BLaER1 (cell line): ENCODE measurements around the gene CIITA.

Experiments used
- H3K27ac ChIP-seq: shearing (Covaris generic); formaldehyde crosslinking; 2 replicates; pipeline ENCODE4 v1.8.1; 2022
- H3K27me3 ChIP-seq: shearing (Covaris generic); formaldehyde crosslinking; 2 replicates; pipeline ENCODE4 v1.8.1; 2022
- H3K36me3 ChIP-seq: shearing (Covaris generic); formaldehyde crosslinking; 2 replicates; pipeline ENCODE4 v1.8.1; 2022
- H3K4me1 ChIP-seq: shearing (Covaris generic); formaldehyde crosslinking; 2 replicates; pipeline ENCODE4 v1.8.1; 2022
- H3K4me2 ChIP-seq: shearing (Covaris generic); formaldehyde crosslinking; 2 replicates; pipeline ENCODE4 v1.8.1; 2022
- H3K4me3 ChIP-seq: shearing (Covaris generic); formaldehyde crosslinking; 2 replicates; pipeline ENCODE4 v1.8.1; 2022
- H3K9ac ChIP-seq: shearing (Covaris generic); formaldehyde crosslinking; 2 replicates; pipeline ENCODE4 v1.8.1; 2022
- H3K9me3 ChIP-seq: shearing (Covaris generic); formaldehyde crosslinking; 2 replicates; pipeline ENCODE4 v1.8.1; 2022
- H4K20me1 ChIP-seq: shearing (Covaris generic); formaldehyde crosslinking; 2 replicates; pipeline ENCODE4 v1.8.1; 2022
- Cebpa-rat ChIP-seq: shearing (Covaris generic); IDR thresholded peaks from 2 replicates; pipeline ENCODE4 v1.8.1; 2022

The CIITA gene

DNA sequence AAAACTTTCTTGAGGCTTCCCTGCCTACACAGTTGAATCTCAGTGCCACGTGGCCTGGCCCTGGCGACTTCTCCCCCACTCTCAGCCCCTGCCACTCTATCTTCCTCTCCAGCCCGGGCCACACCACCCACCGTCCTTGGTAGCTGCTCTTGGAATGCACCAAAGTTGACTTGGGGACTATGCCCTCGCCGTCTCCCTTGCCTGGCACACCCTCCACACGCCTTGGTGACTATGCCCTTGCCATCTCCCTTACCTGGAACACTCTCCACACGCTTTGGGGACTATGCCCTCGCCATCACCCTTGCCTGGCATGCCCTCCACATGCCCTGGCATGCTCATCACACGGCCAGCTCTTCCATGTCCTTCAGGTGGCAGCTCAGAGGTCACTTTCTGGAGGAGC, 42.9 kb upstream of the CIITA start:
- Histone ChIP-seq H3K36me3 (no peaks in the 10 kb centered on the region), H3K4me3 (no peak overlapping the region), H4K20me1 (no peaks in the 10 kb centered on the region), H3K27me3 (no peaks in the 10 kb centered on the region), H3K9ac (no peak overlapping the region), H3K4me2 (no peak overlapping the region), H3K27ac (no peak overlapping the region), H3K9me3 (0 out of 2 replicates have a peak, but pooled peaks cover 5% of the 10 kb centered on the region), H3K4me1 (peaks cover 21% of the 10 kb centered on the region)
- no peak for TF ChIP-seq Cebpa-rat

DNA sequence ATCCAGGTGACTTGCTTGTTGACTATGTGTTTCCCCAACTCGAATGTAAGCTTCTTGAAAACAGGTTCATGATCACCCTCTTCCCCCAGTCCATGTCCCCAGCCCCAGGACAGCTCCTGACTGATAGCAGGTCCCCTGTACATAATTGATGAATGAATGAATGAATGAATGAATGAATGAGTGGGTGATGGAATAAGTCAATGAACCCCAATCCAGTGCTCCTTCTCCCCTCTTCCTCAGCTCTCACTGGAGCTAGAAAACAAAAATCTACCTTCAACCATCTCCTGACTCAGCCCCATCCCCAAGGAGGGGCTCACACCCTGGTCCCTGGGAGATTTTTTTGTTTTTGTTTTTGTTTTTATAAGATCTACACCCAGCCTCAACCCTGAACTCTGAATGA, 42.2 kb upstream of the CIITA start:
- 0 out of 2 replicates have a peak, but pooled peaks cover 5% of the 10 kb centered on the region for H3K9me3 ChIP-seq
- H3K4me1 ChIP-seq, result peaks cover 16% of the 10 kb centered on the region
- no peak overlapping the region for H3K27ac ChIP-seq
- no peaks in the 10 kb centered on the region for H3K36me3 ChIP-seq
- no peaks in the 10 kb centered on the region for H3K27me3 ChIP-seq
- TF ChIP-seq Cebpa-rat, result no peak
- no peaks in the 10 kb centered on the region for H4K20me1 ChIP-seq
- no peak overlapping the region for H3K4me2 ChIP-seq
- no peak overlapping the region for H3K9ac ChIP-seq
- H3K4me3 ChIP-seq, result no peak overlapping the region

DNA sequence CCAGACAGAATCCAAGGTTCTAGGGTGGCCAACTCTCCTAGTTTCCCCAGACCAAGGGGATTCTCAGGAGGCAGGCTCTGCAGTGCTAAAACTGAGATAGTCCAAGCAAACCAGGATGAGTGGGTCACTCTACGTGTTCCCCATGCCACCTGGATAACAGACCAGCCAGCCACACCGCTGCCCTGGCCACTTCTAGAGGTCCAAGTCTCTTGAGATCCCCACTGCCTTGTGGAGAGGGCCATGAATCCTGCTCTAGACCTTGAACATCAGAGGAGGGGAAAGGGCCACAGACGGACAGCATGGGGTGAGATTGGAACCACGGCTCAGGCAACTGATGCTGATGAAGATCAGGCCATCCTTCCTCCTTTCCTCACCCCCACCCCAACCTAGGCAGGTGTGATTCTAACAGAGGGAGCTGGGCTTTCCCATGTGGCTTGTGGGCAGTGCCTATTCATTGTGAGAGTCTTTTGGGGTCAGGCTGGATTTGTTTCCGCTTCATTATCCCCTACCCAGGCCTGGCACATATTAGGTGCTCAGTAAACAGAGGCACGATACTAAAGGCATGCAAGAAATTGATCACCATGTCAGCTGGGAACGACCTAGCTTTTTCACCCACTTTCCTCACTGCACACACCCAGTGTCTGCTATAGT, 41.6 kb upstream of the CIITA start:
- Histone ChIP-seq H3K4me2 (no peak overlapping the region), H3K4me1 (peaks cover 16% of the 10 kb centered on the region), H3K4me3 (no peak overlapping the region), H3K27me3 (no peaks in the 10 kb centered on the region), H3K9me3 (0 out of 2 replicates have a peak, but pooled peaks cover 5% of the 10 kb centered on the region), H3K36me3 (no peaks in the 10 kb centered on the region), H3K27ac (no peak overlapping the region), H3K9ac (no peak overlapping the region), H4K20me1 (no peaks in the 10 kb centered on the region)
- no peak for TF ChIP-seq Cebpa-rat

DNA sequence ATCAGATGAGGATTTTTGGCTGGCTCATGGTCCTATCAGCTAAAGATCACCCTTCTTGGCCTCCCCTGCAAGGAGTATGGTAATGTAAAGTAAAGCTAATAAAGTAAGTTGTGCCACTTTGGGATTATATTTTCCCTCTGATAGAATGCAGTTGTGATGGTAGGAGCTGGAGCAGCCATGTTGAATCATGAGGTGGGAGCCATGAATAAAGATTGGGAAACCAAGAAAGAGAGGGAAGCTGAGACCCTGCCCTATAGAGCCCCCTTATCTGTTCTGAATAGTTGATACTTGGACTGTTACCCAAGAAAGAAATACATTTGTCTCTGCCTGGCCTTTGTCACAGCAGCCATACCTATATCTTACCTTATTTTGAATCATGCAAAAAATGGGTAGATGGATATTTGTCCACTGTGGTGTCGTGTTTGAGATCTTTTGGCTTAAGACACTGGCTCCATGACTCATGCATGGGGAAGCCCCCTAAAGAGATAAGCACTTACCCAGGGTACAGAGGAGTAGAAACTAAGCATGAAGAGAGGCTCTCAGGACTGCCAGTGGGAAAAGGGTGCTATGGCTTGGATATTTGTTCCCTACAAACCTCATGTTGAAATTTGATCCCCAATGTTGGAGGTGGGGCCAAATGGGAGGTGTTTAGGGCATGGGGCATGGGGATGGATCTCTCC, 40.7 kb upstream of the CIITA start:
- Histone ChIP-seq H3K4me2 (no peak overlapping the region), H3K27ac (no peak overlapping the region), H4K20me1 (no peaks in the 10 kb centered on the region), H3K9ac (no peak overlapping the region), H3K27me3 (no peaks in the 10 kb centered on the region), H3K36me3 (no peaks in the 10 kb centered on the region), H3K9me3 (0 out of 2 replicates have a peak, but pooled peaks cover 5% of the 10 kb centered on the region), H3K4me1 (peaks cover 11% of the 10 kb centered on the region), H3K4me3 (no peak overlapping the region)
- no peak for TF ChIP-seq Cebpa-rat

DNA sequence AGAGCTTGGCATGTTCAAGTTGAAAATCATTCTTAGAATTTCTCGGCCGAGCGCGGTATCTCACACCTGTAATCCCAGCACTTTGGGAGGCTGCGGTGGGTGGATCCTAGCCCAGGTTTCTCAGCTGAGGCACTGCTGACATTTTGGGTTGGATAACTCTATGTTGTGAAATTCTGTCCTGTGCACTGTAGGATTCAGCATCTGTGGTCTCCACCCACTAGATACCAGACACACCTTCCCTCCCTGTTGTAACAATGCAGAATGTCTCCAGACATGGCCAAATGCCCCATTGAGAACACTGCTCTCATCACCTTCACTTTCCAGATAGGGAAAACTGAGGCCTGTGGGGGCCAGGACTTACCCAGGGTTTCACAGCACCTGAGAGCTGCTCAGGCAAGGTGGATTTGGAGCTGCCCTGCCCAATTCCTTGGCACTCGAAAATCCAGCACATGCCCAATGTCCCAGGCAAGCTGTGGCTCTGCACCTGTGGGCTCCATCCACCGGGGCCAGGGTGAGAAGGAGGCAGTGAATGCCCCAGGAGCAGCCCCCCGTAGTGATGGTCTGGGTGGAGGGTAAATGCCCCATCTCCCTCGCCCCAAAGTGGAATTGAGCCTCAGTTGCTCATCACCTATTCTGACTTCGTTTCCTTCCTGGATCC, 38.3 kb upstream of the CIITA start:
- Histone ChIP-seq H3K4me1 (peaks cover 9% of the 10 kb centered on the region; the same call in 1 of the 2 replicates), H3K4me2 (no peak overlapping the region), H3K9ac (no peak overlapping the region), H3K27ac (no peak overlapping the region), H3K27me3 (no peaks in the 10 kb centered on the region), H3K36me3 (no peaks in the 10 kb centered on the region), H3K4me3 (no peak overlapping the region), H3K9me3 (0 out of 2 replicates have a peak, but pooled peaks cover 5% of the 10 kb centered on the region), H4K20me1 (no peaks in the 10 kb centered on the region)
- TF ChIP-seq Cebpa-rat, result no peak

DNA sequence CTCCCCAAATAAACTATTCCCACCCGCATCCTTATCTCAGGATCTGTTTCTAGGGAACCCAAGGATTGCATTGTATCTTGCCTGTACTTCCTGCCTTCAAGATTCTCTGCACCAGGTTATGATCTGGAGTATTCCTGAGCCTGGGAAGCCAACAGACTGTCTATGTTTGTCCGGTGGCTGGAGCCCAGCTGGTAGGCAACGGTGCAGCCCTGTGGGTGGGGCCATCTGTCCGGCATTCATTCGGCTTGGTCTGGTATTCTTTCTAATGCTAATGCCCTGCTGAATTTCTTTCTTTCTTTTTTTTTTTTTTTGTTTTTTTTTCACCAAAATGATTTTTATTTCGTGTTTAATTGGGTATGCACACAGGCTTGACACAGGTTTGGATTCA, 37.7 kb upstream of the CIITA start:
- H3K9me3 ChIP-seq, result 0 out of 2 replicates have a peak, but pooled peaks cover 5% of the 10 kb centered on the region
- no peaks in the 10 kb centered on the region for H4K20me1 ChIP-seq
- no peak overlapping the region for H3K4me2 ChIP-seq
- H3K4me1 ChIP-seq, result peaks cover 12% of the 10 kb centered on the region; the same call in 1 of the 2 replicates
- H3K9ac ChIP-seq, result no peak overlapping the region
- H3K27ac ChIP-seq, result no peak overlapping the region
- no peak overlapping the region for H3K4me3 ChIP-seq
- no peaks in the 10 kb centered on the region for H3K27me3 ChIP-seq
- H3K36me3 ChIP-seq, result no peaks in the 10 kb centered on the region
- no peak for TF ChIP-seq Cebpa-rat

DNA sequence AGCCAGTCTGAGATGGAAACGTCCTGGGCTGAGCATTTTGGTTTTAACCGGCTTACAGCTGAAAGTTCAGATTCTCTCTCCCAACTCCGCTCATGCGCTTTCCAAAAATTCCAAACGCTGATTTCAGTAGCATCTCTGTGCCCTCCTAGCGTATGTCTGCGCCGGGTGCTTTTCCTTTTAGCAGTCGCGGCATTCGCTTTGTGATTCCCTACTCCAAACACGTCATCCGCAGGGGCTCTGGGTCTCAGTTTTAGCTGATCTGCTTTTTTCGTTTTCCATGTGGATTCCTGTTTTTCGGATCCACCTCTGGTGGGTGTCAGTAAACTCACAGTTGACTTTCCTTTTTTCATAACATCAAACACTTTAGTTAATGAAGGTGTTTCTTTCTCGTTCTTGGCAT, 36.3 kb upstream of the CIITA start:
- Histone ChIP-seq H3K27me3 (no peaks in the 10 kb centered on the region), H3K27ac (no peak overlapping the region), H3K4me3 (no peak overlapping the region), H4K20me1 (no peaks in the 10 kb centered on the region), H3K4me1 (peaks cover 12% of the 10 kb centered on the region; the same call in 1 of the 2 replicates), H3K36me3 (no peaks in the 10 kb centered on the region), H3K9me3 (0 out of 2 replicates have a peak, but pooled peaks cover 5% of the 10 kb centered on the region), H3K4me2 (no peak overlapping the region), H3K9ac (no peak overlapping the region)
- TF ChIP-seq Cebpa-rat, result no peak

DNA sequence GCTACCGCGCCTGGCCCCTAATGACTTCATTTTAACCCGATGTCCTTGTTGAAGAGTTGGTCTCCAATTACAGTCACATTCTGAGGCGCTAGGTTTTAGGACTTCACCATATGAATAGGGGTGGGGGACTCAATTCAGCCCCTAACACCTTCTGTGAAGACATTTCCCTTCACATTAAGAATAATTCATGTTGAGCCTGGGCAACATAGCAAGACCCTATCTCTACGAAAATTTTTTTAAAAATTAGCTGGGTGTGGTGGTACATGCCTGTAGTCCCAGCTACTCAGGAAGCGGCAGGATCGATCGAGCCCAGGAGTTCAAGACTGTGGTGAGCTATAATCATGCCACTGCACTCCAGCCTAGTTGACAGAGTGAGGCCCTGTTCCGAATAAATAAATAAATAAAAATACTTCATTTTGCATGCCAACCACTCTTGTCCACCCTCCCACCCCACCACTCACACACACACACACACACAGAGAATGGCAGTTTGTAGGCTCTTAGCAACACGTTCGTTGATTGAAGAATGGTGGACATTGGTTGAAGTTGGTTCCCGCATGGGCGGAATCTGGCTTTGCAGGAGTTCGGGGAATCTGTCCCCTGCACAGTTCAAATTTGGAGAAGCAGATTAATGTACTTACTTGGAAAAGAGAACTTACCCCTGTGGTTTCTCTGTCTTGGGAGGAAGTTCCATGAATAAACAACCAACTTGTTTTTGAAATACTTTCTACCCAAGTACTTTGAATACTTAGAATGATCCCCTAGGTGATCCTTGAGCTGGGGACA, 30.6 kb upstream of the CIITA start:
- no peak overlapping the region for H3K9ac ChIP-seq
- no peaks in the 10 kb centered on the region for H4K20me1 ChIP-seq
- TF ChIP-seq Cebpa-rat, result no peak
- peaks cover 52% of the 10 kb centered on the region for H3K4me1 ChIP-seq
- H3K36me3 ChIP-seq, result no peaks in the 10 kb centered on the region
- no peak overlapping the region for H3K4me3 ChIP-seq
- H3K4me2 ChIP-seq, result peak overlapping the region; percentile 58
- H3K27ac ChIP-seq, result no peak overlapping the region
- H3K9me3 ChIP-seq, result 0 out of 2 replicates have a peak, but pooled peaks cover under 1% of the 10 kb centered on the region
- no peaks in the 10 kb centered on the region for H3K27me3 ChIP-seq

DNA sequence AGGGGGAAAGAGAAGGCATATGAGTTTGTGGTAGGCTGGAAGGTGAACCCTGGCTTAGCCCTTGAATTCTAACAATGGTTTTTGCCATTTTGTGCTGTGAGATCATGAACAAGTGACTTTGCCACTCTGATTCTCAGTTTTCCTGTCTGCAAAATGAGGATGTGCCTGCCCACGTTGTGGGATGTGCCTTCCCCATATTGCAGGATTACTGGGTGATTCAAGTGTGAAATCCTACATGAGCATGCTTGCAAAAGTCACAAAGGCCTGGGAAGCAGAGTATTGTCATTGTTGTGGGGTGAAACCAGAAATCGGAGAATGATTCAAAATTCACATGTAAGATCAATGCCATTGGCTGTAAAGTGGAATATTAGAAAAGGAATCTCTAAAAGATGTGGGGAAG, 29.8 kb upstream of the CIITA start:
- H3K4me3 ChIP-seq, result no peak overlapping the region
- 0 out of 2 replicates have a peak, but pooled peaks cover 4% of the 10 kb centered on the region for H3K9me3 ChIP-seq
- no peaks in the 10 kb centered on the region for H4K20me1 ChIP-seq
- H3K27me3 ChIP-seq, result no peaks in the 10 kb centered on the region
- peaks cover 60% of the 10 kb centered on the region for H3K4me1 ChIP-seq
- H3K4me2 ChIP-seq, result peak overlapping the region; percentile 58
- TF ChIP-seq Cebpa-rat, result no peak
- no peaks in the 10 kb centered on the region for H3K36me3 ChIP-seq
- no peak overlapping the region for H3K27ac ChIP-seq
- H3K9ac ChIP-seq, result no peak overlapping the region
